Measurements from ENCODE around the gene DNER. TPM values are rescaled to one million over a fixed set of nuclear protein-coding genes. Genes with fewer than 3 reads are reported as not detected.

DNER gene
- total and polyA plus RNA-seq, 10 of the 15 experiments (the other 5 are each of a cell fraction or from before 2014, with no cell fraction given): 0.04 to 0.08 (median 0.07) TPM; not detected in 7

- H3K4me3 ChIP-seq: no peak overlapping the region
- no peaks in the 10 kb centered on the region for H3K79me2 ChIP-seq (ENCODE audit: control insufficient read depth, insufficient read depth, low read length)
- 35% methylated on average over 3 of the region's 3 CpGs for WGBS (ENCODE audit: insufficient coverage, insufficient replicate concordance, low lambda C conversion rate, missing lambda C conversion rate)
- intact Hi-C loops (cut with micrococcal nuclease; ENCODE audit: unreplicated experiment) (no loop called here), in situ Hi-C loops (cut with MboI) (no loop called here)
- FAIRE-seq: no peak
- H4K20me1 ChIP-seq (ENCODE audit: control insufficient read depth, insufficient read depth): no peaks in the 10 kb centered on the region
- H3K9me3 ChIP-seq (replicated peaks; ENCODE audit: control insufficient read depth, insufficient read depth, low read length): no peaks in the 10 kb centered on the region
- ATAC-seq: no peak
- no peaks in the 10 kb centered on the region for H3K36me3 ChIP-seq (ENCODE audit: control insufficient read depth in 2 of 2, insufficient read depth in 2 of 2, low read length in 1 of 2)
- ChIA-PET SMC1A (ENCODE audit: uncharacterized antibody, unreplicated experiment) (no interaction called here), POLR2A (no interaction called here), CTCF (interaction anchor here (0.6 kb wide), 1 partner anchor 54 kb away, joined by 3 read pairs; no protein-coding TSS in a partner anchor), RAD21 (ENCODE audit: unreplicated experiment) (no interaction called here)
- H3K4me2 ChIP-seq (ENCODE audit: control insufficient read depth, insufficient read depth): no peak overlapping the region
- BruUV-seq (replicated peaks): no TSS peak
- TF ChIP-seq WRNIP1 (IDR thresholded peaks at IDR 0.05; ENCODE audit: borderline replicate concordance, low read depth, low read length) (no peak), EGR1 (IDR thresholded peaks at IDR 0.05; ENCODE audit: borderline replicate concordance in 1 of 2, low read depth in 2 of 2, low read length in 2 of 2) (no peak), YBX1 (IDR thresholded peaks at IDR 0.05) (no peak), KDM1A (IDR thresholded peaks at IDR 0.05; ENCODE audit: borderline replicate concordance) (no peak), NRF1 (conservative IDR thresholded peaks at IDR 0.05; ENCODE audit: low read depth, low read length) (no peak)
- H3K27me3 ChIP-seq (replicated peaks in 1 of 2; ENCODE audit: control insufficient read depth in 2 of 2, insufficient read depth in 2 of 2, low read length in 1 of 2): peaks cover 1 to 16% of the 10 kb centered on the region in 2 experiments
- no peak overlapping the region for H3K27ac ChIP-seq (ENCODE audit: control insufficient read depth, insufficient read depth)
- DNase-seq (ENCODE audit: low read depth, low spot score): no peak
- no peaks in the 10 kb centered on the region for H3K4me1 ChIP-seq (ENCODE audit: control insufficient read depth, insufficient read depth, low read length)
- H2AFZ ChIP-seq (ENCODE audit: control insufficient read depth, low read depth, low read length): no peak overlapping the region
- H3K9ac ChIP-seq (ENCODE audit: control insufficient read depth, insufficient read depth, low read length): no peak overlapping the region
Measured at GRCh38 chr2:229719926-229720647, 5.7 kb upstream of the DNER start.

GRCh38 chr2:229718057-229718456 lies 3.7 kb upstream of the DNER start:
- Histone ChIP-seq H3K4me1 (ENCODE audit: control insufficient read depth, insufficient read depth, low read length) (no peaks in the 10 kb centered on the region), H3K79me2 (ENCODE audit: control insufficient read depth, insufficient read depth, low read length) (no peaks in the 10 kb centered on the region), H3K9me3 (replicated peaks; ENCODE audit: control insufficient read depth, insufficient read depth, low read length) (no peaks in the 10 kb centered on the region), H3K27me3 (replicated peaks in 1 of 2; ENCODE audit: control insufficient read depth in 2 of 2, insufficient read depth in 2 of 2, low read length in 1 of 2) (peaks cover 8 to 26% of the 10 kb centered on the region in 2 experiments), H4K20me1 (ENCODE audit: control insufficient read depth, insufficient read depth) (no peaks in the 10 kb centered on the region), H3K4me3 (no peak overlapping the region), H3K4me2 (ENCODE audit: control insufficient read depth, insufficient read depth) (no peak overlapping the region), H3K36me3 (ENCODE audit: control insufficient read depth in 2 of 2, insufficient read depth in 2 of 2, low read length in 1 of 2) (no peaks in the 10 kb centered on the region), H2AFZ (ENCODE audit: control insufficient read depth, low read depth, low read length) (no peak overlapping the region), H3K27ac (ENCODE audit: control insufficient read depth, insufficient read depth) (no peak overlapping the region), H3K9ac (ENCODE audit: control insufficient read depth, insufficient read depth, low read length) (no peak overlapping the region)
- POLR2A ChIA-PET: no interaction called here
- ATAC-seq (no peak), FAIRE-seq (no peak), DNase-seq (ENCODE audit: low read depth, low spot score) (no peak)
- 0% methylated on average over 2 of the region's 2 CpGs for WGBS (ENCODE audit: insufficient coverage, insufficient replicate concordance, low lambda C conversion rate, missing lambda C conversion rate)
- in situ Hi-C loops (cut with MboI): no loop called here
- no TSS peak for BruUV-seq (replicated peaks)
- RAD21 ChIA-PET (ENCODE audit: unreplicated experiment): no interaction called here
- SMC1A ChIA-PET (ENCODE audit: uncharacterized antibody, unreplicated experiment): no interaction called here
- intact Hi-C loops (cut with micrococcal nuclease; ENCODE audit: unreplicated experiment): no loop called here
- CTCF ChIA-PET: no interaction called here
- TF ChIP-seq USF2 (IDR thresholded peaks at IDR 0.05; ENCODE audit: borderline replicate concordance, low read depth, low read length) (no peak), ZNF592 (IDR thresholded peaks at IDR 0.05) (no peak), RAD21 (IDR thresholded peaks at IDR 0.05; ENCODE audit: insufficient read depth, low read depth, low read length) (no peak)
